A673 (cell line): ENCODE measurements around the gene KIAA0232. TPM values are rescaled to one million over a fixed set of nuclear protein-coding genes. Genes with fewer than 3 reads are reported as not detected.

Experiments
- BruUV-seq: library from RNA; stranded (reverse); fragments of 400-500 nt; replicated peaks from 2 replicates; lab custom pipeline; 2021; lab: Mats Ljungman, UMichigan
- CTCF ChIA-PET: fragments of 300-600 bp; sonication (Branson Sonifier 250); formaldehyde crosslinking; loops from one replicate; lab custom pipeline; 2022; ENCODE audit warnings: antibody characterized with exemption; lab: Charles Lee
- POLR2A ChIA-PET: fragments of 300-600 bp; sonication (Branson Sonifier 250); formaldehyde crosslinking; loops from one replicate; lab custom pipeline; 2022; ENCODE audit warnings: antibody characterized with exemption; ENCODE audit not compliant: low non-redundant PET; lab: Charles Lee
- DNase-seq: peaks from one replicate; pipeline ENCODE4 v3.0.0-alpha.2; 2015; ENCODE audit warnings: low spot score
- H3K27ac ChIP-seq: fragments of 200-600 bp; sonication (generic); 2 replicates; pipeline ENCODE4 v1.5.1; 2016; ENCODE audit warnings: mixed run types, low read depth, mild to moderate bottlenecking, mixed read lengths, antibody characterized with exemption, low read length; ENCODE audit not compliant: poor library complexity, severe bottlenecking
- H3K27me3 ChIP-seq: fragments of 200-600 bp; sonication (generic); replicated peaks from 2 replicates; pipeline ENCODE4 v1.6.1; 2017; ENCODE audit warnings: mixed run types, low read depth, mild to moderate bottlenecking, mixed read lengths, antibody characterized with exemption, low read length; ENCODE audit not compliant: insufficient read depth, poor library complexity
- H3K36me3 ChIP-seq: fragments of 200-600 bp; sonication (generic); 2 replicates; pipeline ENCODE4 v1.6.1; 2016; ENCODE audit warnings: mixed run types, mild to moderate bottlenecking, mixed read lengths, antibody characterized with exemption, low read length; ENCODE audit not compliant: insufficient read depth, poor library complexity, severe bottlenecking
- H3K4me1 ChIP-seq: fragments of 200-600 bp; sonication (generic); 2 replicates; pipeline ENCODE4 v1.6.1; 2017; ENCODE audit warnings: mixed run types, mild to moderate bottlenecking, mixed read lengths, antibody characterized with exemption, low read length; ENCODE audit not compliant: insufficient read depth, poor library complexity, severe bottlenecking
- H3K4me3 ChIP-seq: fragments of 200-600 bp; sonication (generic); 2 replicates; pipeline ENCODE4 v1.5.1; 2016; ENCODE audit warnings: low read depth, mixed run types, mild to moderate bottlenecking, mixed read lengths, low read length; ENCODE audit not compliant: poor library complexity, severe bottlenecking
- H3K9me3 ChIP-seq: fragments of 200-600 bp; sonication (generic); 2 replicates; pipeline ENCODE4 v1.6.1; 2016; ENCODE audit warnings: mixed run types, low read depth, mild to moderate bottlenecking, mixed read lengths, antibody characterized with exemption, low read length; ENCODE audit not compliant: poor library complexity, severe bottlenecking
- CTCF ChIP-seq: fragments of 300-800, 200-600 bp; sonication (generic); conservative IDR thresholded peaks from 2 replicates; pipeline ENCODE4 v1.5.1; 2017; ENCODE audit warnings: low read depth, mild to moderate bottlenecking, antibody characterized with exemption, low read length, moderate library complexity, mixed read lengths
- EZH2 ChIP-seq: fragments of 200-600 bp; sonication (generic); IDR thresholded peaks from 2 replicates; pipeline ENCODE4 v1.6.1; 2017; ENCODE audit warnings: borderline replicate concordance, low read depth, mild to moderate bottlenecking, mixed read lengths, antibody characterized with exemption, low read length; ENCODE audit not compliant: poor library complexity, severe bottlenecking
- intact Hi-C: fragments of 100-400 bp; cut with micrococcal nuclease; formaldehyde crosslinking; loops from one replicate; pipeline ENCODE4 v1.10.0; 2022; ENCODE audit not compliant: unreplicated experiment
- total RNA-seq: library from RNA; stranded (reverse); gene quantifications from 2 replicates; pipeline ENCODE4 v1.2.3, GENCODE V29; 2021

KIAA0232 gene
- total RNA-seq, 1 experiment from 2014 or later, result 30.2 TPM

GRCh38 chr4:6742989-6743388 is 39.5 kb upstream of the KIAA0232 start:
- Histone ChIP-seq H3K27ac (no peak overlapping the region), H3K4me1 (no peaks in the 10 kb centered on the region), H3K36me3 (no peaks in the 10 kb centered on the region), H3K4me3 (no peak overlapping the region), H3K9me3 (peaks cover 3% of the 10 kb centered on the region), H3K27me3 (no peaks in the 10 kb centered on the region)
- POLR2A ChIA-PET, result no interaction called here
- DNase-seq, result no peak
- TF ChIP-seq CTCF, result no peak
- no peak for TF ChIP-seq EZH2
- BruUV-seq, result no TSS peak
- CTCF ChIA-PET, result no interaction called here
- intact Hi-C loops, result no loop called here

GRCh38 chr4:6746721-6747293 is 35.7 kb upstream of the KIAA0232 start:
- no peak for DNase-seq
- Histone ChIP-seq H3K27me3 (no peaks in the 10 kb centered on the region), H3K27ac (no peak overlapping the region), H3K36me3 (no peaks in the 10 kb centered on the region), H3K4me3 (no peak overlapping the region), H3K4me1 (no peaks in the 10 kb centered on the region), H3K9me3 (no peaks in the 10 kb centered on the region)
- TF ChIP-seq EZH2 (no peak), CTCF (no peak)
- BruUV-seq, result no TSS peak
- ChIA-PET CTCF (no interaction called here), POLR2A (no interaction called here)
- intact Hi-C loops, result no loop called here

GRCh38 chr4:6747294-6748051 is 35.1 kb upstream of the KIAA0232 start:
- POLR2A ChIA-PET, result no interaction called here
- H3K4me1 ChIP-seq, result no peaks in the 10 kb centered on the region
- no TSS peak for BruUV-seq
- H3K36me3 ChIP-seq, result no peaks in the 10 kb centered on the region
- intact Hi-C loops, result no loop called here
- TF ChIP-seq EZH2, result no peak
- no peak for TF ChIP-seq CTCF
- H3K27ac ChIP-seq, result no peak overlapping the region
- DNase-seq, result no peak
- CTCF ChIA-PET, result no interaction called here
- H3K9me3 ChIP-seq, result no peaks in the 10 kb centered on the region
- H3K27me3 ChIP-seq, result no peaks in the 10 kb centered on the region
- no peak overlapping the region for H3K4me3 ChIP-seq
